Adrenal gland (tissue), 5 donors: Measurements from ENCODE around the gene FYB1.

Experiments used
- CTCF ChIP-seq, 6 experiments: fragments of 450-650 bp in 4 of 6; fragments of 200-600 bp in 2 of 6; sonication (generic) in 1 of 6; IDR thresholded peaks; 1 replicate in 5 of 6; 2 replicates in 1 of 6; pipeline versions ENCODE4 v1.5.1 to v1.8.0; 2016 to 2021; ENCODE audit warnings: antibody characterized with exemption in 6 of 6, mild to moderate bottlenecking in 2 of 6, moderate library complexity in 1 of 6
- POLR2A ChIP-seq, 2 donors: fragments of 450-650 bp; IDR thresholded peaks; one replicate each; pipeline ENCODE4 v1.6.1; 2017; ENCODE audit warnings: antibody characterized with exemption in 2 of 2, mild to moderate bottlenecking in 2 of 2, moderate library complexity in 1 of 2
- donor health status: DM: no; HTN: no; CAD: no.

- TF ChIP-seq CTCF (IDR thresholded peaks at IDR 0.05) (no peak), POLR2A (IDR thresholded peaks at IDR 0.05) (no peak)
Observed at GRCh38 chr5:39220280-39221030, 1.1 kb upstream of the FYB1 start.
